Fibroblast of mammary gland (primary cell): ENCODE measurements around the gene NFS1.
"Not testable (repeated sequence)": the region's sequence is repeated elsewhere in the genome, so short reads cannot be mapped to it uniquely, and the experiment has no call there.

ENCODE experiments used
- DNase-seq: peaks from one replicate; pipeline ENCODE4 v3.0.0-alpha.2; 2010; ENCODE audit warnings: low read depth
- H3K4me3 ChIP-seq: 2 replicates; pipeline ENCODE4 v1.5.1; 2011; ENCODE audit warnings: low read depth, mild to moderate bottlenecking, low read length, moderate library complexity; ENCODE audit not compliant: control insufficient read depth
- CTCF ChIP-seq: conservative IDR thresholded peaks from 2 replicates; pipeline ENCODE4 v1.5.1; 2011; ENCODE audit warnings: low read depth, low read length, inconsistent platforms; ENCODE audit not compliant: control insufficient read depth, insufficient read depth

NFS1 gene

DNA sequence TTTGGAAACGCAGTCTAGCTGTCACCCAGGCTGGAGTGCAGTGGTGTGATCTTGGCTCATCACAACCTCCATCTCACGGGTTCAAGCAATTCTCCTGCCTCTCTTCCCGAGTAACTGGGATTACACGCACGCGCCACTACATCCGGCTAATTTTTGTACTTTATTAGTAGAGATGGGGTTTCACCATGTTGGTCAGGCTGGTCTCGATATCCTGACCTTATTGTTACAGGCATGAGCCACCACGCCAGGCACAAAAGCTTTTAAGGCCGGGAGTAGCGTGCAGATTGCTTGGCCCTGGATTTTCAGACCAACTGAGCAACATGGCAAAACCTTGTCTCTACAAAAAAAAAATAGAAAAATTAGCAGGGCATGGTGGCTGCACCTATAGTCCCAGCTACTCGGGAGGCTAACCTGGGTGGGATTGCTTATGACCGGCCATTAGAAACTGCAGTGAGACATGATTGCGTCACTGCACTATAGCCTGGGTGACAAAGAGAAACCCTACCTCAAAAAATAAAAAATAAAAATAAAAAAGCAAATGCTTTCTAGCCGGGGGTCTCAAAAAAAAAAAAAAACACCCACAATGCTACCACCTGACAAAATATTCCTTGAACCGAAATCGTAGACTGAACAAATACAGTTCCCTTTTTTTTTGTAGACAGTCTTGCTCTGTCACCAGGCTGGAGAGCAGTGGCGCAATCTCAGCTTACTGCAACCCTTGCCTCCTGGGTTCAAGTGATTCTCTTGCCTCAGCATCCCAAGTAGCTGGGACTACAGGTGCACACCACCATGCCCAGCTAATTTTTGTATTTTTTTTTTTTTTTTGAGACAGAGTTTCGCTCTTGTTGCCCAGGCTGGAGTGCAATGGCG, 27.9 kb upstream of the NFS1 start:
- no peak overlapping the region for H3K4me3 ChIP-seq
- no peak for TF ChIP-seq CTCF
- DNase-seq: no peak

DNA sequence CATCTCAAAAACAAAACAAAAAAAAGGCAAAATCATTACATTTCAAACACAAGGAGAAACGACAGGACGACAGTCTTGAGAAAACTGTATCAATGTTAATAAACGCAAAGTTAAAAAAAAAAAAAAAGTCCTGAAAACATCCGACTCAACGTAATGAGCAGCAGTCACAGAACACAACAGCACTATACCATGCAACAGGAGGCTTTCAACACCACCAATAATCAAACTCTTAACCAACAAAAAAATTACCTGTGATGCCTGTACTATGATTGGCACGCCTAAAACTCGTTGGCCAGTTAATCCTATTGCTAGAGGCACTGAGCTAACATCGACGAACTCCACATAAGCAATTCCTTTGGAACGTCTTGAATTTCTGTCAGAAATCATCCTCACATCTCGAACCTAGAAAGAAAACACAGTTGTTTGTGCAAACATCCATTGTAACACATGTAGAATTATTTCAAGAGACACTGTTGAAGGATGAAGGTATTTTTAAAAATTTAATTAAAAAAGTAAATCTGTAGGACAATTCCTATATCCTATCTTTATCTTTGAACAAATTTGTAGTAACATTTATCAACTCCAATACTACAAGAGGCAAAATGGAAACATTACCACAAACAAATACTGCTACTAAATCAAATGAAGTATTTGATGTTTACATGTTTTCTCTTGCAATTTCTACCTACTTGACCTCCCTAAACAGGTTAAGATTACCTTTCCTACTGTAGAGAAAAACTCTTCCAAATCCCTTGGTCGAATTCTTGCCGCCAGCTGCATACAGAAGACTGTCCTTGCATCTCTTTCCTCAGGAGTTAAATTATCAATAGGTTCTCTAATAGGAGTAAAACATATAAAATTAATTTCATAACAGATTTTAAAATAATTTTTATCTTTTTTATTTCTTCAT, 25.4 kb upstream of the NFS1 start:
- DNase-seq: no peak
- H3K4me3 ChIP-seq: no peak overlapping the region
- TF ChIP-seq CTCF: no peak

- DNase-seq, H3K4me3 ChIP-seq: not testable (repeated sequence)
Observed at GRCh38 chr20:35723652-35724320, 24.6 kb upstream of the NFS1 start.

- not testable (repeated sequence) for DNase-seq, H3K4me3 ChIP-seq
Observed at GRCh38 chr20:35723275-35723639, 24.1 kb upstream of the NFS1 start.

DNA sequence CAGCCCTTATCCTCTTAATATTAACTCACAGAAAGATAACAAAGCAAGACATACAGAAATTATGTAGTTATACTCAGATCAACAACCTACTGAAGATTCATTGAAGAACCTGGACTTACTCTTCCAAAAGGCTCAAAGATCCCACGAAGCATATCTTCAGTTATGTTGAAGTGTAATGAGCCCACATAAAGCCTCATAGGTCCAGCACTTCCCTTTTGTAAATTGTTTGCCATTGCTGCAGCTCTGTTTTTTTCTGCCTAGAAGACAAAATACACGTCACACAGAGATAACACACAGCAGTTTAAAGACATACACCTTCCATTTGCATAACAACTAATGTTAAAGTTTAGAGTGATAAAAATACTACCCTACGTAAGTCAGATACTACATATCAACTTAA, 22.5 kb upstream of the NFS1 start:
- no peak for TF ChIP-seq CTCF
- H3K4me3 ChIP-seq: no peak overlapping the region
- DNase-seq: no peak

DNA sequence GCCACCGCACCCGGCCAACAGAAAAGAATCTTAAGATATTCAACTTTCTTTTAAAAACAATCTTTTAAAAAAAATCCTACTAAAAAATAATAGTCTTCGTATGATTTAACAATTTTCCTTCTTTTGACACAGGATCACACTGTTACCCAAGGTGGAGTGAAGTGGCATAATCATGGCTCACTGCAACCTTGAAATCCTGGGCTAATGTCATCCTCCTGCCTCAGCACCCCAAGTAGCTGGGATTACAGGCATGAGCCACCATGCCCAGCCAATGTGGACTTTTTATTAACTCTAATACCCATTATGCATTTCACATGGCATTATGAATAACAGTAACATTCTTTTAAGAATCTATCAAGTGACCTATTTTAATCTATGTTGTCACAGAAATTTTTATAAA, 22.1 kb upstream of the NFS1 start:
- no peak overlapping the region for H3K4me3 ChIP-seq
- no peak for TF ChIP-seq CTCF
- DNase-seq: no peak

DNA sequence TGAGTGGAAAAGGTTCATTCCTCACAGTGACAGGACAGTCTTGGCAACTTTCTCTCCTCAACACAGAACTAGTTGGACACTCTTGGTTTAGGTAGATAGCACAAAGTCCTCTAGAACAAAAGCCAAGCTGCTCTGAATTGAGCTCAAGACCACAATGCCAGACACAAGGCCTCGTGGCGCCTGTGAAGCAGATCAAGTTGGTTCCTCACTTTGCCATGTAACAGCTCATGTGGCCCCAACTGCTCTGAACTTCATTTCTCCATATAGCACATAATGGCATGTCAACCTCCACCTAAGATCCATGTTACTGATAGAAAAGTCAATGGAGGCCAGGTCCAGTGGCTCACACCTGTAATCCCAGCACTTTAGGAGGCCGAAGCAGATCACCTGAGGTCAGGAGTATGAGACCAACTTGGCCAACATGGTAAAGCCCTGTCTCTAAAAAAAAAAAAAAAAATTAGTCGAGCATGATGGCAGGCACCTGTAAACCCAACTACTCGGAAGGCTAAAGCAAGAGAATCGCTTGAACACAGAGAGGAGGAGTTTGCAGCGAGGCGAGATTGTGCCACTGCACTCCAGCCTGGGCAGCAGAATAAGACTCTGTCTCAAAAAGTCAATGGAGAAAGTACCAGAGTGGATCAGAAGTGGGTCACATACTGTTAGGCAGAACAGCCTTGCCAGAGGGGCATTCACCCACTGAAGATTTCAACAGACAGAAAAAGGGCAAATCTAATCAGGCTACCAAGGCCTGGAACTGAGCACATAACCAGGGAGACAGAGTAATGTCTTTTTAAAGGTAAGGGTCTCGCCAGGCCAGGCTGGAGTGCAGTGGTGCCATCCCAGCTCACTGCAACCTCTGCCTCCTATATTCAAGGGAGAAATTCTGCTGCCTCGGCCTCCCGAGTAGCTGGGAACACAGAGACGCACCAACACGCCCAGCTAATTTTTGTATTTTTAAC, 21.3 kb upstream of the NFS1 start:
- no peak for DNase-seq
- TF ChIP-seq CTCF: no peak
- H3K4me3 ChIP-seq: no peak overlapping the region
